KOPT-K1 (cell line): ENCODE measurements around the gene IFNL2.
"Not testable (repeated sequence)": the region's sequence is repeated elsewhere in the genome, so short reads cannot be mapped to it uniquely, and the experiment has no call there.

Experiments
- H3K27ac ChIP-seq: fragments of 200-600 bp; sonication (generic); 2 replicates; pipeline ENCODE4 v1.5.1; 2016; ENCODE audit warnings: antibody characterized with exemption, mild to moderate bottlenecking, low read depth, low read length; ENCODE audit not compliant: poor library complexity, severe bottlenecking
- H3K36me3 ChIP-seq: fragments of 200-600 bp; sonication (generic); 2 replicates; pipeline ENCODE4 v1.5.1; 2017; ENCODE audit warnings: antibody characterized with exemption, mild to moderate bottlenecking, low read length, moderate library complexity; ENCODE audit not compliant: insufficient read depth
- H3K9me3 ChIP-seq: fragments of 200-600 bp; sonication (generic); 2 replicates; pipeline ENCODE4 v1.5.1; 2017; ENCODE audit warnings: antibody characterized with exemption, low read length, mild to moderate bottlenecking; ENCODE audit not compliant: insufficient read depth, poor library complexity, severe bottlenecking

Gene IFNL2

GRCh38 chr19:39268085-39268484, at the start of gene IFNL2:
IFNL2 (plus strand) TSS chr19:39268396; CDS start chr19:39268569, 173 bp downstream.
- not testable (repeated sequence) for H3K27ac ChIP-seq, H3K9me3 ChIP-seq, H3K36me3 ChIP-seq

- H3K9me3 ChIP-seq, H3K36me3 ChIP-seq, H3K27ac ChIP-seq: not testable (repeated sequence)
Observed at GRCh38 chr19:39219108-39219507, 49.1 kb upstream of the IFNL2 start.

- no peak overlapping the region for H3K27ac ChIP-seq
- no peaks in the 10 kb centered on the region for H3K9me3 ChIP-seq
- no peaks in the 10 kb centered on the region for H3K36me3 ChIP-seq
Observed at GRCh38 chr19:39223703-39224279, 44.4 kb upstream of the IFNL2 start.

- no peak overlapping the region for H3K27ac ChIP-seq
- no peaks in the 10 kb centered on the region for H3K9me3 ChIP-seq
- H3K36me3 ChIP-seq: no peaks in the 10 kb centered on the region
Observed at GRCh38 chr19:39224910-39225309, 43.3 kb upstream of the IFNL2 start.

- Histone ChIP-seq H3K9me3 (no peaks in the 10 kb centered on the region), H3K27ac (no peak overlapping the region), H3K36me3 (no peaks in the 10 kb centered on the region)
Observed at GRCh38 chr19:39230096-39230764, 38.0 kb upstream of the IFNL2 start.

GRCh38 chr19:39232708-39233107, 35.5 kb upstream of the IFNL2 start:
- H3K9me3 ChIP-seq: no peaks in the 10 kb centered on the region

GRCh38 chr19:39236527-39236926, 31.7 kb upstream of the IFNL2 start:
- H3K36me3 ChIP-seq: no peaks in the 10 kb centered on the region
- H3K27ac ChIP-seq: peak overlapping the region; percentile 55
- H3K9me3 ChIP-seq: no peaks in the 10 kb centered on the region

More at GRCh38 chr19:39232708-39233107, 35.5 kb upstream of the IFNL2 start:
- H3K36me3 ChIP-seq: no peaks in the 10 kb centered on the region
- H3K27ac ChIP-seq: no peak overlapping the region

- Histone ChIP-seq H3K27ac (peak overlapping the region; percentile 55), H3K9me3 (no peaks in the 10 kb centered on the region), H3K36me3 (no peaks in the 10 kb centered on the region)
Observed at GRCh38 chr19:39237200-39238184, 30.7 kb upstream of the IFNL2 start.

- H3K27ac ChIP-seq: peak overlapping the region; percentile 55
- H3K9me3 ChIP-seq: no peaks in the 10 kb centered on the region
- no peaks in the 10 kb centered on the region for H3K36me3 ChIP-seq
Observed at GRCh38 chr19:39238209-39238608, 30.0 kb upstream of the IFNL2 start.

- no peak overlapping the region for H3K27ac ChIP-seq
- no peaks in the 10 kb centered on the region for H3K36me3 ChIP-seq
Observed at GRCh38 chr19:39238944-39239343, 29.3 kb upstream of the IFNL2 start.

GRCh38 chr19:39240421-39240820, 27.8 kb upstream of the IFNL2 start:
- Histone ChIP-seq H3K9me3 (no peaks in the 10 kb centered on the region), H3K36me3 (no peaks in the 10 kb centered on the region), H3K27ac (no peak overlapping the region)

More at GRCh38 chr19:39238944-39239343, 29.3 kb upstream of the IFNL2 start:
- H3K9me3 ChIP-seq: no peaks in the 10 kb centered on the region

GRCh38 chr19:39243741-39244140, 24.5 kb upstream of the IFNL2 start:
- not testable (repeated sequence) for H3K36me3 ChIP-seq, H3K9me3 ChIP-seq, H3K27ac ChIP-seq

GRCh38 chr19:39244410-39245100, 23.6 kb upstream of the IFNL2 start, which contains the start of gene IFNL3:
IFNL3 (minus strand) TSS chr19:39245006; CDS start chr19:39244967, 39 bp downstream.
- H3K36me3 ChIP-seq, H3K9me3 ChIP-seq, H3K27ac ChIP-seq: not testable (repeated sequence)

- H3K36me3 ChIP-seq, H3K9me3 ChIP-seq, H3K27ac ChIP-seq: not testable (repeated sequence)
Observed at GRCh38 chr19:39245166-39245565, 23.0 kb upstream of the IFNL2 start.
